Measurements from ENCODE around the gene BIRC7. TPM values are rescaled to one million over a fixed set of nuclear protein-coding genes. Genes with fewer than 3 reads are reported as not detected.
"Not testable (repeated sequence)": the region's sequence is repeated elsewhere in the genome, so short reads cannot be mapped to it uniquely, and the experiment has no call there.

The BIRC7 gene
- total and polyA plus RNA-seq, 4 donors: 0.29 to 1.6 (median 1.0) TPM

DNA sequence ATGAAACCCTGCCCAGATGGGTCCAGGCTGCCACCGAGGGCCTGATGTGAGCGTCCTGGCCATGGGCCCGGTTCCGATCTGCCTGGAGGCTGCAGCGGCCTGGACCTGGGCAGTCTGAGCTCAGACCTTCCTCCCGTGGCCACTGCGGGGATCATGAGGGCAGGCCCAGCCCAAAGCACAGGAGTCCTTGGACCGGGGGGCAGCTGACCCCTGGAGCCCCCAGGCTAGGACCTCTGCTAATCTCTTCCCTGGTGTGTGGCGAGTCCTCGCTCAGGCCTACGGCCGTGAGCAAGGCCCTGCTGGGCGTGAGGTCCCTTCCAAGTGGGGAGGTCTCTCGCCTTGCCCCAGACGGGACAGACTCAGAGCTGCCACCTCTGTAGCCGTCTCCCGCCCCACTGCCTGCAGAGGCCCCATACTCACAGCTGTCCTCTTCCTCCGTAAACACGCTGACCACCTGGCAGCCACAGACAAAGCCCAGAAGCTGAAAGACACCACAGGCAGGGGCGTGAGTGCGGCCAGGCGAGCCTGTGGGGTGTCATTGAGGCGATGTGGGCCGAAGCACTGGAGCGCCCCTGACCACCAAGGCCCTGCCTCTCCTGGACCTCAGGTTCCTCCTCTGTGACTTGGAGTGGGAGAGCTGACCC lies 8.0 kb downstream of the BIRC7 start:
- DNase-seq (ENCODE audit: low read depth in 4 of 6, low spot score in 6 of 6): no peak
- Histone ChIP-seq H3K4me1 (ENCODE audit: control insufficient read depth, insufficient read depth, low read length) (peaks cover 60% of the 10 kb centered on the region), H3K36me3 (ENCODE audit: control insufficient read depth, insufficient read depth, low read length) (peaks cover 84% of the 10 kb centered on the region), H3K4me3 (ENCODE audit: low read depth, low read length) (no peak overlapping the region), H3K27ac (ENCODE audit: low read depth, low read length) (no peak overlapping the region), H3K27me3 (ENCODE audit: control insufficient read depth, insufficient read depth, low read length) (no peaks in the 10 kb centered on the region), H3K9me3 (ENCODE audit: control insufficient read depth, insufficient read depth, low read length) (no peaks in the 10 kb centered on the region)
- 84% methylated on average over 25 of the region's 25 CpGs for WGBS (ENCODE audit: insufficient coverage)

DNA sequence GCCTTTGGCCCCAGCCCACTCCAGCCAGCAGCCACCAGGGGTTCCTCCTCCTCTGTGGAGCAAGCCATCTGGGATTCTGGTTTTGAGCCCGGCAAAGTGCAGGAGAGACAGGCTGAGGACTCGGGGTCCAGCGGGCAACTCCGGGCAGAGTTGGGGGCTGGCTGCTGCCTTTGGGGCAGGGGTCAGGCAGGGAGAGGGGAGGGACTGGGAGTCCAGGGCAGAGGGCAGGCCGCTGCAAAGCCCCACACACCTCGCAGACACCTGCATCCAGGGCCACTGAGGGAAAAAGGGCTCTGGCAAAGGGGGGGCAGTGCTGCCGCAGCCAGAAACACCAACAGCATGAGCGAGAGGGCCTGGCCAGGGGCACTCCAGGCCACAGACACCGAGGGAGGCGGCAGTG lies 8.8 kb downstream of the BIRC7 start:
- no peak for DNase-seq (ENCODE audit: low read depth in 4 of 6, low spot score in 6 of 6)
- Histone ChIP-seq H3K9me3 (ENCODE audit: control insufficient read depth, insufficient read depth, low read length) (no peaks in the 10 kb centered on the region), H3K4me1 (ENCODE audit: control insufficient read depth, insufficient read depth, low read length) (peaks cover 60% of the 10 kb centered on the region), H3K36me3 (ENCODE audit: control insufficient read depth, insufficient read depth, low read length) (peaks cover 88% of the 10 kb centered on the region), H3K27me3 (ENCODE audit: control insufficient read depth, insufficient read depth, low read length) (no peaks in the 10 kb centered on the region), H3K27ac (ENCODE audit: low read depth, low read length) (no peak overlapping the region), H3K4me3 (ENCODE audit: low read depth, low read length) (no peak overlapping the region)
- 87% methylated on average over 10 of the region's 10 CpGs for WGBS (ENCODE audit: insufficient coverage)

DNA sequence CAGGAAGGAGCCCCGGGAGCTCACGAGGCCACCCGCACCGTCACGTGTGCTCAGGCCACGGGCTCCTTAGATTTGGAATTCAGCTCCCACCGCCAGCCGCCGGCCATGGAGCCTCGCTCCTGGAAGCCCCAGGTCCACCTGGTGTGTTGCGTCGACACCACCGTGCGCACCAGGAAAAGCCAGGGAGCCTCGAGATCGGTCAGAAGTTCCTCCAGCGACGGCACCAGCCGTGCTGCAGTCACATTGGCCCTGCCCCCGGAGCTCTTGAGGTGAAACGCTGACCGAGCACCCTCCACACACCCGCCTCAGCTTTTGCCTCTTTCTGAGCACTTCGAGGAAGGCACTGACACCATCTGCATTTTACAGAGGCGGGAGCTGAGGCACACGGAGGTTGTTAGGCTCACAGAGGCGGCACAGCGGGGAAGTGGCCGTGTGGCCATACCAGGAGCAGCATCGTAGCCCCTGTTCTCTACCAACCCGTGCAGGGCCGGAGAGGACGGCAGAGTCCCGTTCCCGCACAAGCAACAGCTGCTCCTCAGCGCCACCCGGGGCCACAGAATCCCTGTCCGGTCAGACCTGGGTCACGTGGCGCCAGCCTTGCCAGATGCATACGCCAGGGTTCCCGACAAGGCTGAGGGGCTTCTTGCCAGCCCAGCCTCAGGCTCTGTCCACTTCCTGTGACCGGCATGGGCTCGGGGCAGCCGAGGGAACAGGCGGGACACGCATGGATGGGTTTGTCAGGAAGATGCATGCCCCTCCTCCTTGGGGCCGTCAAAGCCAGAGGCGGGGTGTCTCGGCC lies 11.0 kb downstream of the BIRC7 start:
- no peak for DNase-seq (ENCODE audit: low read depth in 4 of 6, low spot score in 6 of 6)
- Histone ChIP-seq H3K27me3 (ENCODE audit: control insufficient read depth, insufficient read depth, low read length) (no peaks in the 10 kb centered on the region), H3K4me1 (ENCODE audit: control insufficient read depth, insufficient read depth, low read length) (peaks cover 65% of the 10 kb centered on the region), H3K4me3 (ENCODE audit: low read depth, low read length) (no peak overlapping the region), H3K27ac (ENCODE audit: low read depth, low read length) (no peak overlapping the region), H3K36me3 (ENCODE audit: control insufficient read depth, insufficient read depth, low read length) (peaks cover 83% of the 10 kb centered on the region), H3K9me3 (ENCODE audit: control insufficient read depth, insufficient read depth, low read length) (no peaks in the 10 kb centered on the region)
- WGBS (ENCODE audit: insufficient coverage): 55% methylated on average over 43 of the region's 50 CpGs

DNA sequence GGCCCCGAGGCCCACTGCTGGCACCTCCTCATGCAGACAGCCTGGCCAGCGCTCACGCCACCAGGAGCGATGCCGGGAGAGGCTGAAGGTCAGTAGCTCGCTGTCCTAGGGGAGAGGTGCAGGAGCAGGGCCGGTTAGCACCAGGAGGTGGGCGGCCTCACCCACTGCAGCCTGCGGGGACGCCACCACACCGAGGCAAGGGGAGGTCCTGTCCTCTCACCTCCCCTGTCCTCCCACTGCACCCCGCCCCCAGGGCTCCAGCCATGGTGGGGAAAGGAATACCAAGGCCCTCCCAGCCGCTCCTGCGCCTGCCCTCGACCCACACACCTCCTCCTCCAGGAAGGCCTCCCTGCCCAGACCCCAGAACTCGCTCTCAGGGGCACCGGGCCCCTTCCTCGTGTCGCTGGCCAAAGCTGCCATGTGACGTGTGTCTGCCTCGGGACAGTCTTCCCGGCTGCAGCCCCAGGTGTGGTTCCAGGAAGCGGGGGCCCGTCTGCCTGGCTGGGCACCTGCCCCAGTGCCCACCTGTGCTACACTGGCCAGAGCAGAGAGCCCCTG lies 12.0 kb downstream of the BIRC7 start:
- H3K27me3 ChIP-seq (ENCODE audit: control insufficient read depth, insufficient read depth, low read length): no peaks in the 10 kb centered on the region

DNA sequence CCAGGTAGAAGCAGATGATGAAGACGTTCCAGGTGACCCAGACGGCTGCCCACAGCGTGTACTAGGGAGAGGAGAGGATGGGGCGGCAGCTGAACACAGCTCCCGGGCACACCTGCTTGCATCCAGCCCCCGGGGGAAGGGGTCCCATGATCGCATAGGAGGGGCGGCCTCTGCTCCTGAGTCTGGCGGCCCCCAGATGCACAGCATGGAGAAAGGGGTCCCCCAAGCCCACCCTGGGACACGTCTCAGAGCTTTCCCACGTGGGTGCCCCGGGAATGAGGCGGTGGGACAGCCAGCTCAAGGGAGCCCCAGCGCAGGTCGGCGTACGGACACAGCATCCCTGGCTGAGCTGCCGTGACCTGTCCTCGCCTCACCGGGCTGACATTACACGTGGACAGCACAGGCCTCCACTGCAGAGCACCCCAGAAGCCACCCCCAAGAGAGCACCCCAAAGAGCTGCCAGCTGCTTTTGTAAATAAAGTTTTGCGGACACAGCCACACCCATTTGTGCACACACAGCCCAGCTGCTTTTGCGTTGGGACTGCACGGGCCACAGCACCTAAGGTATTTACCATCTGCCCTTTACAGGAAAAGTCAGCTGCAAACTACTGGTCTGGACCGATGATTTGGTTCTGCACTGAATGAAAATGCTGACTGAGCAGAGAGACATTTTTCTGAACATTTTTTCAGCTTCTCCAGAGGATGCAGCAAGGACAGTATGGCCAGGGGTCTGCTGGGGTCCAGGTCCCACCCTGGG lies 13.3 kb downstream of the BIRC7 start:
- Histone ChIP-seq H3K27ac (ENCODE audit: low read depth, low read length) (no peak overlapping the region), H3K4me3 (ENCODE audit: low read depth, low read length) (no peak overlapping the region), H3K9me3 (ENCODE audit: control insufficient read depth, insufficient read depth, low read length) (no peaks in the 10 kb centered on the region), H3K27me3 (ENCODE audit: control insufficient read depth, insufficient read depth, low read length) (peaks cover 4% of the 10 kb centered on the region), H3K36me3 (ENCODE audit: control insufficient read depth, insufficient read depth, low read length) (peaks cover 61% of the 10 kb centered on the region), H3K4me1 (ENCODE audit: control insufficient read depth, insufficient read depth, low read length) (peaks cover 83% of the 10 kb centered on the region)
- WGBS (ENCODE audit: insufficient coverage): 81% methylated on average over 25 of the region's 25 CpGs
- DNase-seq (ENCODE audit: low read depth in 4 of 6, low spot score in 6 of 6): no peak

More for the DNA sequence above, 12.0 kb downstream of the BIRC7 start:
- no peak for DNase-seq (ENCODE audit: low read depth in 4 of 6, low spot score in 6 of 6)
- WGBS (ENCODE audit: insufficient coverage): 85% methylated on average over 21 of the region's 24 CpGs
- Histone ChIP-seq H3K4me1 (ENCODE audit: control insufficient read depth, insufficient read depth, low read length) (peaks cover 74% of the 10 kb centered on the region), H3K27ac (ENCODE audit: low read depth, low read length) (no peak overlapping the region), H3K9me3 (ENCODE audit: control insufficient read depth, insufficient read depth, low read length) (no peaks in the 10 kb centered on the region), H3K36me3 (ENCODE audit: control insufficient read depth, insufficient read depth, low read length) (peaks cover 74% of the 10 kb centered on the region), H3K4me3 (ENCODE audit: low read depth, low read length) (no peak overlapping the region)

DNA sequence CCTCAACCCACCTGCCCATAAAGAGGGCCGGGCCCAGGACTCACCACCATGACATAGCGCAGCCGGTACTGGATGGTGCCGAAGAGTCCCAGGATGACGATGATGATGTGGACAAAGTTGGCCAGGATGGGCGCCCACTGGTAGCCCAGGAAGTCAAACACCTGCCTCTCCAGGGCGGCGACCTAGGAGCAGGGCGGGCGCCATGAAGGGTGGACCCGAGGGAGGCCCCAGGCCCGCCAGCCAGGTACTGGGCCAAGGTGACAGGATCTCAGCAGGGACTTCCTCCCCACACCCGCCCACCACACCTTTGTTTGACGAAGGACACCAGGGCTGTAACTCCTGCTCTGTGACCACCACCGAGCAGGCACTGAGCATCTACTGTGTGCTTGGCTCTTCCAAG lies 14.2 kb downstream of the BIRC7 start:
- DNase-seq (ENCODE audit: low read depth in 4 of 6, low spot score in 6 of 6): no peak
- Histone ChIP-seq H3K27me3 (ENCODE audit: control insufficient read depth, insufficient read depth, low read length) (peaks cover 6% of the 10 kb centered on the region), H3K4me1 (ENCODE audit: control insufficient read depth, insufficient read depth, low read length) (peaks cover 85% of the 10 kb centered on the region), H3K27ac (ENCODE audit: low read depth, low read length) (no peak overlapping the region), H3K36me3 (ENCODE audit: control insufficient read depth, insufficient read depth, low read length) (peaks cover 53% of the 10 kb centered on the region), H3K4me3 (ENCODE audit: low read depth, low read length) (no peak overlapping the region), H3K9me3 (ENCODE audit: control insufficient read depth, insufficient read depth, low read length) (no peaks in the 10 kb centered on the region)
- 96% methylated on average over 14 of the region's 15 CpGs for WGBS (ENCODE audit: insufficient coverage)

DNA sequence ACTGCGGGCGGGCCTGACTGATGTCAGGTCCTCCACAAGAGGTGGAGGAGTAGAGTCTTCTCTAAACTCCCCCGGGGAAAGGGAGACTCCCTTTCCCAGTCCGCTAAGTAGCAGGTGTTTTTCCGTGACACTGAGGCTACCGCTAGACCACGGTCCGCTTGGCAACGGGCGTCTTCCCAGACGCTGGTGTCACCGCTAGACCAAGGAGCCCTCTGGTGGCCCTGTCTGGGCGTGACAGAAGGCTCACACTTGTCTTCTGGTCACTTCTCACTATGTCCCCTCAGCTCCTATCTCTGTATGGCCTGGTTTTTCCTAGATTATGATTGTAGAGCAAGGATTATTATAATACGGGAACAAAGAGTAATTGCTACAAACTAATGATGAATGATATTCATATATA lies 15.6 kb downstream of the BIRC7 start:
- not testable (repeated sequence) for H3K9me3 ChIP-seq (ENCODE audit: control insufficient read depth, insufficient read depth, low read length); H3K4me3 ChIP-seq (ENCODE audit: low read depth, low read length); H3K27ac ChIP-seq (ENCODE audit: low read depth, low read length); H3K27me3 ChIP-seq (ENCODE audit: control insufficient read depth, insufficient read depth, low read length)
- Histone ChIP-seq H3K4me1 (ENCODE audit: control insufficient read depth, insufficient read depth, low read length) (peaks cover 88% of the 10 kb centered on the region), H3K36me3 (ENCODE audit: control insufficient read depth, insufficient read depth, low read length) (peaks cover 49% of the 10 kb centered on the region)
- peak in 1 of 6 donors; percentile 49 for DNase-seq (ENCODE audit: low read depth in 4 of 6, low spot score in 6 of 6)
- no CpG with 5 or more reads among the region's 14 CpGs for WGBS (ENCODE audit: insufficient coverage)

DNA sequence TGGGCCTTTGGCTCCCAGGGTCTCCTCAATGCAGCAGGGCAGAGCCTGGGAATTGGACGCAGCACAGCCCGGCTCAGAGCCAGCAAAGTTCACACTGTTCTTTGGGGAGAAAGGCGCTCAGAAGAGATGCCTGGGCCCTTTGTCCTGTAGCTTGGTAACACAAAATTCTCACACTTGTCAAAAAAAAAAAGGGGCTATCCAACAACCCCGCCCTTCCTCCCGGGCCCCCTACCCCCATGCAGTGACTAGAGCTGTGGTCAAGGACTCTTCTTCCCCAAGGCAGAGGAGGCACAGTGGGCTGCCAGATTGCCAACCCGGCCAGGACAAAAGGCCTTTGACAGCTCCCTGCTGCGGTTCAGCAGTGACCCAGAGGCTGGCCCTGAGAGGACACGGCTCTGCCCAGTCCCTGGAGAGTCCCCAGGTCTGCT lies 16.6 kb downstream of the BIRC7 start:
- peaks cover 45% of the 10 kb centered on the region for H3K36me3 ChIP-seq (ENCODE audit: control insufficient read depth, insufficient read depth, low read length)
- peak overlapping the region; percentile 85 for H3K27ac ChIP-seq (ENCODE audit: low read depth, low read length)
- peaks cover 8% of the 10 kb centered on the region for H3K27me3 ChIP-seq (ENCODE audit: control insufficient read depth, insufficient read depth, low read length)
- H3K4me1 ChIP-seq (ENCODE audit: control insufficient read depth, insufficient read depth, low read length): peaks cover 88% of the 10 kb centered on the region
- WGBS (ENCODE audit: insufficient coverage): 28% methylated on average over 3 of the region's 8 CpGs
- H3K4me3 ChIP-seq (ENCODE audit: low read depth, low read length): peak overlapping the region; percentile 54
- peak in 2 of 6 donors; percentile 77 to 81 for DNase-seq (ENCODE audit: low read depth in 4 of 6, low spot score in 6 of 6)
- H3K9me3 ChIP-seq (ENCODE audit: control insufficient read depth, insufficient read depth, low read length): no peaks in the 10 kb centered on the region

DNA sequence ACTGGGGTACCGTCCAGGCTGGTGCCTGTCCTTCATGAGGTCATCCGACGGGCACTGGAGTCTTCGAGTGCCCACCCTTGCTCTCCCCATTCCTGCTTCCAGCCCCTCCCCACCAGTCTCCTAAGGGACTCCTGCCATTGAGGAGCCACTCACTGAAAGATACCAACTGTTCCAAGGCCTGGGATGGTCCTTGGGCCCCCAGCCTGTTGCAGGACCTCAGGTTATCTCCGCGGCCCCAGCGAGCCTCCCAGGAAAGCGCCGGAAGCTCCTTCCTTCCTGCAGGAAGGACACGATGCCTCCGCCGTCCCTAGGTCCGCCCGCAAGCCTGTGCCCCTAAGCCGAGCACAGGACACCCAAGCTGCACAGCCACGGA lies 17.3 kb downstream of the BIRC7 start:
- Histone ChIP-seq H3K36me3 (ENCODE audit: control insufficient read depth, insufficient read depth, low read length) (peaks cover 38% of the 10 kb centered on the region), H3K27me3 (ENCODE audit: control insufficient read depth, insufficient read depth, low read length) (peaks cover 8% of the 10 kb centered on the region), H3K9me3 (ENCODE audit: control insufficient read depth, insufficient read depth, low read length) (no peaks in the 10 kb centered on the region), H3K4me3 (ENCODE audit: low read depth, low read length) (peak overlapping the region; percentile 54), H3K27ac (ENCODE audit: low read depth, low read length) (peak overlapping the region; percentile 85), H3K4me1 (ENCODE audit: control insufficient read depth, insufficient read depth, low read length) (peaks cover 88% of the 10 kb centered on the region)
- 8% methylated on average over 16 of the region's 16 CpGs for WGBS (ENCODE audit: insufficient coverage)
- DNase-seq (ENCODE audit: low read depth in 4 of 6, low spot score in 6 of 6): peak in 2 of 6 donors; percentile 36 to 38

All from spinal cord (tissue), 10 donors.